ENCODE results near the gene ASAP2. TPM values are rescaled to one million over a fixed set of nuclear protein-coding genes. Genes with fewer than 3 reads are reported as not detected.

ASAP2 gene
- total RNA-seq, 1 experiment from 2014 or later, result 12.6 TPM

GRCh38 chr2:9166579-9167377, 39.8 kb upstream of the ASAP2 start:
- peak overlapping the region in 1 of 3 experiments; percentile 82; a peak in 1 of 7 replicates for H3K27ac Mint-ChIP-seq

More at GRCh38 chr2:9166579-9167377, 39.8 kb upstream of the ASAP2 start:
- Histone ChIP-seq H2BK20ac (ENCODE audit: low read depth, low read length, poor library complexity, severe bottlenecking) (no peak overlapping the region), H3K27me3 (ENCODE audit: insufficient read depth, low read length) (no peaks in the 10 kb centered on the region), H2AFZ (ENCODE audit: low read length) (no peak overlapping the region), H3K14ac (ENCODE audit: insufficient read depth, low read length) (no peak overlapping the region), H4K91ac (ENCODE audit: insufficient read length, low read depth, low read length) (no peak overlapping the region), H2BK5ac (ENCODE audit: insufficient read length, low read length) (no peak overlapping the region), H3K18ac (ENCODE audit: insufficient read length, low read depth, low read length) (no peak overlapping the region), H2AK5ac (ENCODE audit: insufficient read length, low read length) (no peak overlapping the region), H3K56ac (ENCODE audit: insufficient read length, low read depth, low read length) (no peak overlapping the region), H4K5ac (ENCODE audit: insufficient read length, low read depth, low read length) (no peak overlapping the region), H2BK12ac (ENCODE audit: insufficient read length, low read depth, low read length) (no peak overlapping the region), H3K79me1 (ENCODE audit: insufficient read depth, low read depth, low read length, poor library complexity, severe bottlenecking) (no peaks in the 10 kb centered on the region), H4K8ac (replicated peaks; ENCODE audit: insufficient read length, low read depth, low read length) (no peak overlapping the region), H3K23ac (ENCODE audit: insufficient read length, low read depth, low read length) (no peak overlapping the region), H2BK15ac (ENCODE audit: low read depth, low read length) (no peak overlapping the region), H3K79me2 (ENCODE audit: insufficient read depth, low read length) (no peaks in the 10 kb centered on the region), H3K4me1 (ENCODE audit: insufficient read depth, low read length) (0 out of 2 replicates have a peak, but pooled peaks cover 2% of the 10 kb centered on the region), H3K9me3 (ENCODE audit: control insufficient read depth, low read depth, low read length) (no peaks in the 10 kb centered on the region), H3K4me2 (ENCODE audit: insufficient read depth, insufficient read length, low read length) (no peak overlapping the region), H3K9ac (ENCODE audit: extremely low read depth, insufficient read length, low read length) (no peak overlapping the region), H3K23me2 (ENCODE audit: insufficient read length, low read depth, low read length, poor library complexity, severe bottlenecking) (no peaks in the 10 kb centered on the region), H3K27ac (ENCODE audit: insufficient read length, low read depth, low read length) (no peak overlapping the region), H3T11ph (ENCODE audit: low read length) (no peak overlapping the region), H3K4ac (ENCODE audit: low read depth, low read length) (no peak overlapping the region), H4K20me1 (ENCODE audit: control insufficient read depth, insufficient read depth, insufficient read length) (no peaks in the 10 kb centered on the region), H2BK120ac (ENCODE audit: low read depth, low read length, poor library complexity, severe bottlenecking) (no peak overlapping the region)
- Mint-ChIP-seq H3K27me3 (ENCODE audit: low read depth) (peaks cover 6% of the 10 kb centered on the region), H3K36me3 (ENCODE audit: insufficient read depth in 1 of 3, low read depth in 3 of 3) (no peaks in the 10 kb centered on the region), H3K9me3 (peaks cover 0 to 3% of the 10 kb centered on the region in 2 experiments; a peak in 3 of 5 replicates), H3K4me3 (no peak overlapping the region), H3K4me1 (peaks cover 13 to 15% of the 10 kb centered on the region in 2 experiments)
- no peak for DNase-seq
- no CpG with 5 or more reads among the region's 11 CpGs for WGBS (ENCODE audit: extremely low coverage, insufficient read length, low lambda C conversion rate)
- TF ChIP-seq CTCF (conservative IDR thresholded peaks at IDR 0.05), result no peak

All from H9 (cell line).